ENCODE measurements around the gene CAB39.

CAB39 gene

DNA sequence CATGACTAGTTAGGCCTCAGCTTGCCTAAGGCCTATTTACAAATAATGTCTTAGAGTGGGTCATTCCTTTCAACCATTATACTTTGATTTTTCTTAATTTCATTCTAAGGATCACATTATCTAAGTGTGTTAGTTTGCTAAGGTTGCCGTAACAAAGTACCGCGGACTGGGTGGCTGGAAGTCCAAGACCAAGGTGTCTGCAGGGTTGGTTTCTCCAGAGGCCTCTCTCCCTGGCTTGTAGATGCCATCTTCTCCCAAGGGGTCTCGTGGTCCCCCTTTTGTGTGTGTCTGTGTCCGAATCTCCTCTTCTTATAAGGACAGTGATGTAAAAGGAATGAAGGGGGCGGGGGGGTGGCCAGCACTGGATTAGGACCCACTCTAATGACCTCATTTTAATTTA lies 133.7 kb downstream of the CAB39 start:
- no peaks in the 10 kb centered on the region for H3K36me3 ChIP-seq (replicated peaks)
- no peak overlapping the region for H3K27ac ChIP-seq
- H3K4me3 ChIP-seq (ENCODE audit: low read depth, low read length), result no peak overlapping the region
- TF ChIP-seq, protein P1, sequence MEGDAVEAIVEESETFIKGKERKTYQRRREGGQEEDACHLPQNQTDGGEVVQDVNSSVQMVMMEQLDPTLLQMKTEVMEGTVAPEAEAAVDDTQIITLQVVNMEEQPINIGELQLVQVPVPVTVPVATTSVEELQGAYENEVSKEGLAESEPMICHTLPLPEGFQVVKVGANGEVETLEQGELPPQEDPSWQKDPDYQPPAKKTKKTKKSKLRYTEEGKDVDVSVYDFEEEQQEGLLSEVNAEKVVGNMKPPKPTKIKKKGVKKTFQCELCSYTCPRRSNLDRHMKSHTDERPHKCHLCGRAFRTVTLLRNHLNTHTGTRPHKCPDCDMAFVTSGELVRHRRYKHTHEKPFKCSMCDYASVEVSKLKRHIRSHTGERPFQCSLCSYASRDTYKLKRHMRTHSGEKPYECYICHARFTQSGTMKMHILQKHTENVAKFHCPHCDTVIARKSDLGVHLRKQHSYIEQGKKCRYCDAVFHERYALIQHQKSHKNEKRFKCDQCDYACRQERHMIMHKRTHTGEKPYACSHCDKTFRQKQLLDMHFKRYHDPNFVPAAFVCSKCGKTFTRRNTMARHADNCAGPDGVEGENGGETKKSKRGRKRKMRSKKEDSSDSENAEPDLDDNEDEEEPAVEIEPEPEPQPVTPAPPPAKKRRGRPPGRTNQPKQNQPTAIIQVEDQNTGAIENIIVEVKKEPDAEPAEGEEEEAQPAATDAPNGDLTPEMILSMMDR (IDR thresholded peaks at IDR 0.05; ENCODE audit: low read depth, low read length, missing control alignments), result no peak
- H3K27me3 ChIP-seq (replicated peaks), result peaks cover 2% of the 10 kb centered on the region
- in situ Hi-C loops (cut with HindIII; ENCODE audit: low pct_ligation_motif_present, low sequenced_read_pairs), result no loop called here
- DNase-seq, result no peak

DNA sequence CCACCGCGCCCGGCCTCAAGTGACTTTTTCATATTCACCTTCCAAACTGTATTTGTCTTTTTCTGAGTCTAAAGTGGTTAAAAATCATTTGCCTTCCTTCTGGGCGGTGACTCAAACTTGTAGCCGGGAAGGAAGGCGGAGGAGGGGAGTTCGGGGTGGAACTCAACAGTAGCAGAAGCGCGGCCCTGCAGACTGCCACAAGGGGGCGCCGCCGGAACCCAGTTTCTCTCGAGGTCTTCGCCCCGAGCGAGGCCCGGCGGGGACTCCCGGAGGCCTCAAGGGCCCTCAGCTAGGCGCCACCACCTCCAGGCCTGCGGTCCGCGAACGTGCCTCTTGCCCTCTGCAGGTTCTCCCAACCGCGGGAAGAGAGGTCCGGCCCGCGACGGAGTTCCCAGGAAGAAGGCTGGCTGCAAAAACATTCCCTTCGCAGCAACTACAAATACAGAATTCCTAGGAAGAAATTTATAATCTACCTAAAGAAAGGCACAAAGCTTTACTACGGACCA lies 135.3 kb downstream of the CAB39 start:
- peak; percentile 85 for DNase-seq
- Histone ChIP-seq H3K36me3 (replicated peaks) (no peaks in the 10 kb centered on the region), H3K4me3 (ENCODE audit: low read depth, low read length) (peak overlapping the region; percentile 27), H3K27me3 (replicated peaks) (no peaks in the 10 kb centered on the region), H3K27ac (no peak overlapping the region)
- in situ Hi-C loops (cut with HindIII; ENCODE audit: low pct_ligation_motif_present, low sequenced_read_pairs), result no loop called here
- TF ChIP-seq, protein P1 (IDR thresholded peaks at IDR 0.05; ENCODE audit: low read depth, low read length, missing control alignments), result peak; percentile 98

DNA sequence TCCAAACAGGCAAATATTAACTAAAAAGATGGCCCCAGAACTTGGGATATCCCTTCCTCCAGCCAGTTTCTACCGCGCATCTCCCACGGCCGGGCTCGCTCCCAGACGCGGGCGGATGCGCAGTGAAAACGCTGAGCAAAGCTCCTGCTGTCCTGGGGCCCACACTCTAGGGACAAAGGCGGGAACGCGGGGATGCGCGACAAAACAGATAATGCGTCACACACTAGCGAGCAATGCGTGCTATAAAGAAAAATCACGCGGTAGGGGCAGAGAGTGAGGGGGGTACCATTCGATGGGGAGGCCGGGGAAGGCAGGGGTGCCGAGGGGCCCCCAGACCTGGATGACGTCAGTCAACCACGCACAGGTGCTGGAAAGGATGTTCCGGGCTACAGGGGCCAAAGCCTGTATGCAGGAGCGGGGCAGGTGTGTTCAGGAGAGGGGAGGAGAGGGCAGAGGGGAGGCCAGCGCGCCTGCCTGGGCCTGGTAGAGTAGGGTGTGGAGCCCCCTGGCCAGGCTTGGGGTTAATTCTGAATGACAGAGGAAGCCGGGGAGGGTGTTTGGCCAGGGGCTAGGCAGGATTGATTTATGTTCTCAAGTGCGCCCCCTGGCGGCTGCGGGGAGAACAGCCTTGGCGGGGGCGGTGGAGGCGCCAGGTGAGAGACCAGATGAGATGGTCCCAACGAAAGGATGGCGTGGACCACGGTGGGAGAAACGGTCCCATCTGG lies 137.2 kb downstream of the CAB39 start:
- peaks cover 6% of the 10 kb centered on the region for H3K27me3 ChIP-seq (replicated peaks)
- in situ Hi-C loops (cut with HindIII; ENCODE audit: low pct_ligation_motif_present, low sequenced_read_pairs), result no loop called here
- peak; percentile 18 for DNase-seq
- H3K27ac ChIP-seq, result no peak overlapping the region
- H3K36me3 ChIP-seq (replicated peaks), result no peaks in the 10 kb centered on the region
- H3K4me3 ChIP-seq (ENCODE audit: low read depth, low read length), result no peak overlapping the region
- TF ChIP-seq, protein P1 (IDR thresholded peaks at IDR 0.05; ENCODE audit: low read depth, low read length, missing control alignments), result peak; percentile 94

DNA sequence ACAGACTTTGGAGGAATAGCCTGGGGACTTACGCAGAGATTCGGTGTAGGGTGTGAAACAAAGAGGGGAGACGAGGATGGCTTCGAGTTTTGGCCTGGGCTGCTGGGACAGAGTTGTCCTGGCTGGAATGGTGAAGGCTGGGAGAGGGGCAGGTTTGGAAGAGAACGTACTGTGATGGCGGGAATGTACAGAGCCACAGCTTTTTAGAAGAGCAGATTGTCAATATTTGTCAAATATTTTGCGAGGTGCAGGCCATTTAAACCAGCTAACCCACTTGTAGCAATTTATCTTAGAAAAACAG lies 137.7 kb downstream of the CAB39 start:
- Histone ChIP-seq H3K27ac (no peak overlapping the region), H3K27me3 (replicated peaks) (peaks cover 6% of the 10 kb centered on the region), H3K36me3 (replicated peaks) (no peaks in the 10 kb centered on the region), H3K4me3 (ENCODE audit: low read depth, low read length) (no peak overlapping the region)
- in situ Hi-C loops (cut with HindIII; ENCODE audit: low pct_ligation_motif_present, low sequenced_read_pairs), result no loop called here
- DNase-seq, result no peak
- TF ChIP-seq, protein P1 (IDR thresholded peaks at IDR 0.05; ENCODE audit: low read depth, low read length, missing control alignments), result no peak

DNA sequence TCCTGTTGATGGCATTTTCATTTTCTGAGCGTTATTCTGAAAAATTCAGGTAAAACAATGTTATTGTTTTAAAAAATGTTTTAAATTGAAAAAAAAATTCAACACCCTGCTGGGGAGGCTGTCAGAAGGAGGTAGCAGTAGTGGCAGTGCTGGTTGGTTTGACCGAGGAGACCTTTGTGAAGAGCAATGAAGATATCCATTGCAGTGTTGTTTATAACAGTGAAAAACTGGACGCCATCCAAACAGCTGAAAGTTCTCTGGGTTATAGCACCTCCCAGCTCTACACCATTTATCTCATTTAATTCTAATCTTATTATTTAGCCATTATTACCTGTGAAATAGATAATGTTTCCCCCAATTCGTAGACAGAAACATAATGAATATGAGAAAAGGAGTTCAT lies 139.5 kb downstream of the CAB39 start:
- H3K36me3 ChIP-seq (replicated peaks), result no peaks in the 10 kb centered on the region
- no peak for DNase-seq
- in situ Hi-C loops (cut with HindIII; ENCODE audit: low pct_ligation_motif_present, low sequenced_read_pairs), result no loop called here
- H3K27me3 ChIP-seq (replicated peaks), result peaks cover 6% of the 10 kb centered on the region
- TF ChIP-seq, protein P1 (IDR thresholded peaks at IDR 0.05; ENCODE audit: low read depth, low read length, missing control alignments), result no peak
- H3K27ac ChIP-seq, result no peak overlapping the region
- no peak overlapping the region for H3K4me3 ChIP-seq (ENCODE audit: low read depth, low read length)
